SK-N-SH (cell line): ENCODE results near the gene GTPBP4. TPM values are rescaled to one million over a fixed set of nuclear protein-coding genes. Genes with fewer than 3 reads are reported as not detected.

Experiments
- ELF1 ChIP-seq: IDR thresholded peaks from 2 replicates; pipeline ENCODE4 v1.4.0; 2012
- EP300 ChIP-seq, 2 experiments: IDR thresholded peaks; 2 replicates each; pipeline versions ENCODE4 v1.4.0 to v1.6.1; 2012; ENCODE audit warnings: borderline replicate concordance in 1 of 2, low read depth in 1 of 2, low read length in 1 of 2
- FOSL2 ChIP-seq: IDR thresholded peaks from 2 replicates; pipeline ENCODE4 v1.4.0; 2012; ENCODE audit warnings: low read depth, mild to moderate bottlenecking, moderate library complexity, borderline replicate concordance
- FOXJ3 ChIP-seq: sonication (generic); formaldehyde crosslinking; IDR thresholded peaks from 2 replicates; pipeline ENCODE4 v1.5.1; 2020; ENCODE audit warnings: mild to moderate bottlenecking, missing genetic modification reagents
- GATA2 ChIP-seq: sonication (generic); formaldehyde crosslinking; IDR thresholded peaks from 2 replicates; pipeline ENCODE4 v1.5.0; 2020; ENCODE audit warnings: mild to moderate bottlenecking, missing genetic modification reagents
- JUND ChIP-seq: IDR thresholded peaks from 2 replicates; pipeline ENCODE4 v1.4.0; 2012
- POLR2AphosphoS5 ChIP-seq: IDR thresholded peaks from 2 replicates; pipeline ENCODE4 v1.6.1; 2012; ENCODE audit warnings: low read depth, low read length
- RFX5 ChIP-seq: IDR thresholded peaks from 2 replicates; pipeline ENCODE4 v1.6.1; 2012; ENCODE audit warnings: mild to moderate bottlenecking, improper control_type of control experiment, low read length
- SIN3A ChIP-seq: IDR thresholded peaks from 2 replicates; pipeline ENCODE4 v1.6.1; 2012; ENCODE audit warnings: low read depth, mild to moderate bottlenecking, low read length, moderate library complexity, borderline replicate concordance
- ZBTB33 ChIP-seq: IDR thresholded peaks from 2 replicates; pipeline ENCODE4 v1.4.0; 2012; ENCODE audit warnings: low read depth, borderline replicate concordance
- polyA plus RNA-seq, 3 experiments: library from polyadenylated mRNA; depleted of rRNA; stranded (reverse); fragments of >200 nt; gene quantifications; 2 replicates each; pipeline ENCODE4 v1.2.3, GENCODE V29; 2012
- TF ChIP-seq, protein P1 (sequence below): fragments of 150-350 bp; IDR thresholded peaks from 2 replicates; pipeline ENCODE4 v1.6.1; 2017; ENCODE audit warnings: antibody characterized with exemption, low read length, low read depth, borderline replicate concordance
- TF ChIP-seq, protein P2 (sequence below): IDR thresholded peaks from 2 replicates; pipeline ENCODE4 v1.4.0; 2012; ENCODE audit warnings: low read depth
- TF ChIP-seq, protein P3 (sequence below): IDR thresholded peaks from 2 replicates; pipeline ENCODE4 v1.6.1; 2012; ENCODE audit warnings: mild to moderate bottlenecking, low read depth, low read length, moderate library complexity

GTPBP4 gene
- polyA plus RNA-seq, 1 of the 3 experiments (the other 2 are of a cell fraction) = 36.6 TPM

DNA sequence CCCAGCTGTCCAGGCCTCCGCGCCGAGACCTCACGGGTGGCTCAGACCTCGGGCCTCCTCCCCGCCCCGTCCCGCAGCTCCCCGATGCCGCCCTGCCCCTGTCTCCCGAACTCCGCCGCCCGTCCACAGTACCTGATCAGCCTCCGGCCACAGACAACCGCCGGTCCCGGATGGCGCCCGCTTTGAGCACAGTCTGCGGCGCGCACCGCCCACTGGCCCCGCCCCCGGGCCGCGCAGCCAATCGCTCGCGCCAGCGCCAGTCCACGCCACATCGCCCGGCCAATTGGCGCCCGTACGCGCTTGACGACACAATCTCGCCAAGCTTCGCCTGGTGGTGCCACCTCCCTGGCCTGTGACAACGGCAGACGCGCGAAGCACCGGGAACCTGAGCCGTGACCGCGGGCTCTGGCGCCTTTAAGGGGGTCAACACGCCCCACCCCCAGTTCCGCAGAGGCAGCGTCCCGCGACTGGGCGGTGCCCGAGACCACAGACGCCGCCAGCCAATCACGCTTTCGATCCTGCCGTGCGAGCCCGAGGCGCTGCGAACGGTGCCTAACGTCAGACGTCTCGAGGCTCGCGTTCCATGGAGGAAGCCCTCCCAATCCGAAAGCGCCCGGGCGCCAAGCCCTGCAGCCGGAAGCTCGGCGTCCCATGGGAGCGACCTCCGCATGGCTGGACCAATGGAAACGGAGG lies 60.6 kb downstream of the GTPBP4 start, which contains the start of gene IDI1 (continued):
- TF ChIP-seq, protein P1, sequence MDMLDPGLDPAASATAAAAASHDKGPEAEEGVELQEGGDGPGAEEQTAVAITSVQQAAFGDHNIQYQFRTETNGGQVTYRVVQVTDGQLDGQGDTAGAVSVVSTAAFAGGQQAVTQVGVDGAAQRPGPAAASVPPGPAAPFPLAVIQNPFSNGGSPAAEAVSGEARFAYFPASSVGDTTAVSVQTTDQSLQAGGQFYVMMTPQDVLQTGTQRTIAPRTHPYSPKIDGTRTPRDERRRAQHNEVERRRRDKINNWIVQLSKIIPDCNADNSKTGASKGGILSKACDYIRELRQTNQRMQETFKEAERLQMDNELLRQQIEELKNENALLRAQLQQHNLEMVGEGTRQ = no peak
- TF ChIP-seq FOSL2 (no peak), FOXJ3 (CRISPR knock-in tag) (no peak), SIN3A (peak; percentile 29), JUND (no peak), EP300 (IDR thresholded peaks at IDR 0.05; ENCODE audit: borderline replicate concordance in 1 of 2, low read depth in 1 of 2, low read length in 1 of 2) (no peak), POLR2AphosphoS5 (peak; percentile 72), ELF1 (peak; percentile 53; the same call in 1 of the 2 replicates), RFX5 (peak; percentile 95), ZBTB33 (peak; percentile 64; the same call in 1 of the 2 replicates), GATA2 (CRISPR knock-in tag) (no peak)
- TF ChIP-seq, protein P2, sequence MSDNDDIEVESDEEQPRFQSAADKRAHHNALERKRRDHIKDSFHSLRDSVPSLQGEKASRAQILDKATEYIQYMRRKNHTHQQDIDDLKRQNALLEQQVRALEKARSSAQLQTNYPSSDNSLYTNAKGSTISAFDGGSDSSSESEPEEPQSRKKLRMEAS = peak; percentile 84
- TF ChIP-seq, protein P3, sequence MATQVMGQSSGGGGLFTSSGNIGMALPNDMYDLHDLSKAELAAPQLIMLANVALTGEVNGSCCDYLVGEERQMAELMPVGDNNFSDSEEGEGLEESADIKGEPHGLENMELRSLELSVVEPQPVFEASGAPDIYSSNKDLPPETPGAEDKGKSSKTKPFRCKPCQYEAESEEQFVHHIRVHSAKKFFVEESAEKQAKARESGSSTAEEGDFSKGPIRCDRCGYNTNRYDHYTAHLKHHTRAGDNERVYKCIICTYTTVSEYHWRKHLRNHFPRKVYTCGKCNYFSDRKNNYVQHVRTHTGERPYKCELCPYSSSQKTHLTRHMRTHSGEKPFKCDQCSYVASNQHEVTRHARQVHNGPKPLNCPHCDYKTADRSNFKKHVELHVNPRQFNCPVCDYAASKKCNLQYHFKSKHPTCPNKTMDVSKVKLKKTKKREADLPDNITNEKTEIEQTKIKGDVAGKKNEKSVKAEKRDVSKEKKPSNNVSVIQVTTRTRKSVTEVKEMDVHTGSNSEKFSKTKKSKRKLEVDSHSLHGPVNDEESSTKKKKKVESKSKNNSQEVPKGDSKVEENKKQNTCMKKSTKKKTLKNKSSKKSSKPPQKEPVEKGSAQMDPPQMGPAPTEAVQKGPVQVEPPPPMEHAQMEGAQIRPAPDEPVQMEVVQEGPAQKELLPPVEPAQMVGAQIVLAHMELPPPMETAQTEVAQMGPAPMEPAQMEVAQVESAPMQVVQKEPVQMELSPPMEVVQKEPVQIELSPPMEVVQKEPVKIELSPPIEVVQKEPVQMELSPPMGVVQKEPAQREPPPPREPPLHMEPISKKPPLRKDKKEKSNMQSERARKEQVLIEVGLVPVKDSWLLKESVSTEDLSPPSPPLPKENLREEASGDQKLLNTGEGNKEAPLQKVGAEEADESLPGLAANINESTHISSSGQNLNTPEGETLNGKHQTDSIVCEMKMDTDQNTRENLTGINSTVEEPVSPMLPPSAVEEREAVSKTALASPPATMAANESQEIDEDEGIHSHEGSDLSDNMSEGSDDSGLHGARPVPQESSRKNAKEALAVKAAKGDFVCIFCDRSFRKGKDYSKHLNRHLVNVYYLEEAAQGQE = no peak
